ELF-1 (cell line): ENCODE results near the gene CCDC82.
"Not testable (repeated sequence)": the region's sequence is repeated elsewhere in the genome, so short reads cannot be mapped to it uniquely, and the experiment has no call there.

ENCODE experiments used
- DNase-seq: peaks from one replicate; pipeline ENCODE4 v3.0.0-alpha.2; 2016; ENCODE audit warnings: low read depth, low spot score

CCDC82 gene

DNA sequence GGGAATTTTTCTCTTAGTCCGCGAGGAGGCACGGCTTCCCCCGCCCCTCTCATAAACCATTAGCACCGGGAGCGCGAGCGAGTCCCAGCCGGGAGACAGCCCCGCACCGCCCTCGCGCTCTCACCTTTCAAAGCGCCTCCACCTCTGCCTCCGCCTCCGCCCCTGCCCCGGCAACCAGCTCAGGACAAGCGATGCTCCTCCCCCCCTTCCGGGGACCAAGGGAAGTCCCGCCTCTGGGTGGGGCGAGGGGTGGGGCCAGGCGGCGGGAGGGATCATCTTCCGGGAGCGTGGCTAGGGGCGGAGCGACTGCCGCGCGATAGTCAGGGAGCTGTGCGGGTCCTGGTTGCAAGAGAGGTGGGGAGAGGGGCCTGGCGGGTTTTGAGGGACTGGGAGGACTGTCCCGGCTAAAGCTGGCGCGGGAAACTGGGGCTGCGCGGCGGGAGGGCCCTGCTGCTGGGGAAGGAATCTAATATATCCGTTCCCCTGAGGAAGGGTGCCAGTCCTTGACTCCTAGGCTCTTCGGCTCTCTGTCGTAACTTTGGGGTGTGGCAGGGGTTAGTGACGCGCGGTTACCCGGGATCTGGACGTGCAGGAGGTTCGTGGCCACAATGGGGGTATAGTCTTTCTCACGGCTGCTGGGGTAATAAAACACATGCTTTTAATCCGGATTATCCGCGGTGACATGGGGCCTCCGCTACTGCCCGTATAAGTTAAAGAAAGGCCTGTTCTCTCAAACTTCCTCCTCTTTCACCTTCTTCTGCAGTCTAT lies at the start of gene CCDC82, which contains the start of gene JRKL:
TSS of gene CCDC82 (minus strand) at position 193 of the 768 bp plus-strand sequence. CDS start 5,165 bp downstream, outside the sequence.
TSS of gene JRKL (plus strand) at position 294 of the 768 bp plus-strand sequence. CDS start 637 bp downstream, outside the sequence.
- DNase-seq = peak; percentile 98

- DNase-seq = not testable (repeated sequence)
Measured at GRCh38 chr11:96432654-96433053, 42.9 kb upstream of the CCDC82 start.

DNA sequence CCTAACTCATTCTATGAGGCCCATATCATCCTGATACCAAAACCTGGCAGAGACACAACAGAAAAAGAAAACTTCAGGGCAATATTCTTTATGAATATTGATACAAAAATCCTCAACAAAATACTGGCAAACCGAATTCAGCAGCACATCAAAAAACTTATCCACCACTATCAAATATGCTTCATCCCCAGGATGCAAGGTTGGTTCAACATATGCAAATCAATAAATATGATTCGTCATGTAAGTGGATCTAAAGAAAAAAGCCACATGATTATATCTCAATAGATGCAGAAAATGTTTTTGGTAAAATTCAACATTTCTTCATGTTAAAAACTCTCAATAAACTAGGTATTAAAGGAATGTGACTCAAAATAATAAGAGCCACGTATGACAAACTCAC lies 41.0 kb upstream of the CCDC82 start:
- DNase-seq = no peak

GRCh38 chr11:96424693-96425092 lies 35.0 kb upstream of the CCDC82 start:
- DNase-seq = no peak

- DNase-seq = no peak
Measured at GRCh38 chr11:96413408-96413807, 23.7 kb upstream of the CCDC82 start.

DNA sequence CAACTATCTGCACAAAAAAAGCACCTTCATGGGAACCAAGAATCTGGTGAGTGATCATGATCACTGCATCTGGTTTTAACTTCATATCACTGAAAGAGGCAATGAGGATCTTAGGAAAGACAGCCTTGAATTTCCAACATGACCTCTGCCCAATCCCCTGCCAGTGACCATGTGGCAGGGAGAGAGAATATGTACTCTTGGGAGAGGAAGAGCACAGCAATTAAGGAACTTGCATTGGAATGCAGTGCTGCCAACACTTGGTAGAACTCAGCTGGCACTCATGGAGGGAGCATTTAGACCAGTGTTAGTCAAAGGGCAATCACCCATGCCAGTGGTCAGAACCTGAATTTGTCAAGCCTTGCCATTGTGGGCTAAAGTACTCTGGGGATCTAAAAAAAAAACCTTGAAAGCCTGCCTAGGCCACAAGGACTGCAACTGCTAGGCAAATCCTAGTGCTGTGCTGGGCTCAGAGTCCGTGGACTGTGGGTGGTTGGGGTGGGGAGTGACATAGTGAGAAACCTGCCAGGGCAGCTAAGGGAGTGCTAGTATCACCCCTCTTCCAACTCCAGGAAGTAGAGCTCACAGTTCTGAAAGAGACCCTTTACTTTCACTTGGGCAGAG lies 23.2 kb upstream of the CCDC82 start:
- no peak for DNase-seq

- DNase-seq = not testable (repeated sequence)
Measured at GRCh38 chr11:96411412-96411811, 21.7 kb upstream of the CCDC82 start.

DNA sequence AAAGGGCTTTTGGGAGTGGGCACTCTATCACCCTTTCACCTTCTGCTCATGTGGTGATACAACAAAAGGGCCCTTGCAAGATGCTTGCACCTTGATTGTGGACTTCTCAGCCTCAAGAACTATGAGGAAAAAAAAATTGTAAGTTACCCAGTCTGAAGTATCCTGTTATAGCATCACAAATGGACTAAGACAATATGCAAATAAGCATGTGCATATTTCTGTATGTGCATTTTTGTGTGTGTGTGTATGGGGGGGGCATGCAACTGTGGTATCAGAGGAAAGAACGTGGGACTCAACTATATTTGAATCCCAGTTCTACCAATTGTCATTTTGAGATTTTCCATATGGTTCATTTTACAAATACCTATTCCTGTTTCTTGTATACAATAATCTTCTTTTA lies 11.0 kb upstream of the CCDC82 start:
- DNase-seq = no peak

- DNase-seq = no peak
Measured at GRCh38 chr11:96397863-96398262, 8.2 kb upstream of the CCDC82 start.

- no peak for DNase-seq
Measured at GRCh38 chr11:96396637-96397036, 6.9 kb upstream of the CCDC82 start.

GRCh38 chr11:96394773-96395172 lies 5.1 kb upstream of the CCDC82 start:
- no peak for DNase-seq

- no peak for DNase-seq
Measured at GRCh38 chr11:96393753-96394348, 4.1 kb upstream of the CCDC82 start.

GRCh38 chr11:96391698-96392307 lies 2.1 kb upstream of the CCDC82 start:
- DNase-seq = no peak

- no peak for DNase-seq
Measured at GRCh38 chr11:96390488-96390792, 728 bp upstream of the CCDC82 start.

- DNase-seq = no peak
Measured at GRCh38 chr11:96388891-96389719, 607 bp downstream of the CCDC82 start.

GRCh38 chr11:96385187-96385586 lies 4.5 kb downstream of the CCDC82 start:
- DNase-seq = no peak

DNA sequence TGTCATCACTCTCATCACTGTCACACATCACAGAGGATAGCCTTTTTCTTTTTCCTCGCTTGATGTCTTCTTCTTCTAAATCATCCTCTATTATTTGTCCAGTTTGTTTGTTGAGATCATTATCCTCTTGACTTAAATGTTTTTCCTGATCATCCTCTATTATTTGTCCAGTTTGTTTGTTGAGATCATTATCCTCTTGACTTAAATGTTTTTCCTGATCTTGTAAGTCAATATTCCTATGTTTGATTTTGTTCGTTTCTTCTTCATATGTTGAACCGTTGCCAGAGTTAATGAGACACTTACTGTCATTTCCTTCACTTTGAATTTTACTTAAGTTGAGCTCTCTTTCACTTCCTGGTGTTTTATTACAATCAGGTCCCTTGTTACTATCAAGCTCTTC lies 5.6 kb downstream of the CCDC82 start:
- no peak for DNase-seq

- no peak for DNase-seq
Measured at GRCh38 chr11:96376796-96377195, 12.9 kb downstream of the CCDC82 start.

GRCh38 chr11:96373826-96374225 lies 15.9 kb downstream of the CCDC82 start:
- DNase-seq = no peak

- DNase-seq = no peak
Measured at GRCh38 chr11:96367342-96367741, 22.4 kb downstream of the CCDC82 start.

- DNase-seq = no peak
Measured at GRCh38 chr11:96366024-96366423, 23.7 kb downstream of the CCDC82 start.

- no peak for DNase-seq
Measured at GRCh38 chr11:96365493-96365892, 24.2 kb downstream of the CCDC82 start.
